Tibial nerve (tissue), 4 donors: ENCODE results near the gene SAMD14. TPM values are rescaled to one million over a fixed set of nuclear protein-coding genes. Genes with fewer than 3 reads are reported as not detected.

Source experiments
- DNase-seq, 2 donors: peaks; one replicate each; pipeline ENCODE4 v3.0.0-alpha.2; 2019; ENCODE audit warnings: low spot score in 2 of 2
- H3K27ac ChIP-seq, 4 donors: fragments of 200-600 bp; sonication (generic) in 3 of 4; one replicate each; pipeline ENCODE4 v1.5.1; 2017 to 2019; ENCODE audit warnings: mild to moderate bottlenecking in 1 of 4
- H3K27me3 ChIP-seq, 2 donors: fragments of 200-600 bp; sonication (generic) in 1 of 2; one replicate each; pipeline versions ENCODE4 v1.5.1 to v1.6.0; 2017 to 2019
- H3K36me3 ChIP-seq, 3 donors: fragments of 200-600 bp; sonication (generic); one replicate each; pipeline ENCODE4 v1.5.1; 2018 to 2019
- H3K4me1 ChIP-seq, 4 donors: fragments of 200-600 bp; sonication (generic) in 3 of 4; one replicate each; pipeline ENCODE4 v1.5.1; 2017 to 2019
- H3K4me3 ChIP-seq, 4 donors: fragments of 200-600 bp; sonication (generic) in 3 of 4; one replicate each; pipeline ENCODE4 v1.5.1; 2017 to 2019; ENCODE audit warnings: mild to moderate bottlenecking in 1 of 4, moderate library complexity in 1 of 4
- H3K9me3 ChIP-seq, 4 donors: fragments of 200-600 bp; sonication (generic) in 3 of 4; one replicate each; pipeline ENCODE4 v1.5.1; 2017 to 2019
- CTCF ChIP-seq, 5 experiments: fragments of 200-600 bp in 3 of 5; fragments of 450-650 bp in 2 of 5; sonication (generic) in 3 of 5; IDR thresholded peaks; one replicate each; pipeline ENCODE4 v1.5.1; 2016 to 2019; ENCODE audit warnings: antibody characterized with exemption in 5 of 5, mild to moderate bottlenecking in 3 of 5, moderate library complexity in 2 of 5
- EP300 ChIP-seq, 2 donors: sonication (generic); formaldehyde crosslinking; IDR thresholded peaks; one replicate each; pipeline ENCODE4 v1.6.1; 2017; ENCODE audit warnings: antibody characterized with exemption in 2 of 2, mild to moderate bottlenecking in 1 of 2
- POLR2A ChIP-seq, 2 donors: fragments of 450-650 bp; IDR thresholded peaks; one replicate each; pipeline ENCODE4 v1.6.1; 2017; ENCODE audit warnings: antibody characterized with exemption in 2 of 2, mild to moderate bottlenecking in 2 of 2, moderate library complexity in 2 of 2
- WGBS, 2 donors: methylation state at CpG; one replicate each; pipeline ENCODE4 v1.1.5; 2018; 5-methylcytosine and 5-hydroxymethylcytosine counted together
- total RNA-seq, 4 donors: library from RNA; depleted of rRNA; stranded (reverse); fragments of >200 nt; gene quantifications; one replicate each; pipeline ENCODE4 v1.1.0, GENCODE V29; 2016

Gene SAMD14
- total RNA-seq, 4 donors from 2014 or later, result 0.63 to 1.5 (median 1.1) TPM

GRCh38 chr17:50113624-50114320, 16.2 kb downstream of the SAMD14 start:
- DNase-seq, result no peak
- TF ChIP-seq EP300 (IDR thresholded peaks at IDR 0.05) (no peak), CTCF (IDR thresholded peaks at IDR 0.05) (no peak), POLR2A (IDR thresholded peaks at IDR 0.05) (no peak)
- Histone ChIP-seq H3K4me3 (no peak overlapping the region), H3K4me1 (peaks cover 0 to 42% (median 25%) of the 10 kb centered on the region in 4 donors), H3K9me3 (no peaks in the 10 kb centered on the region), H3K27ac (peak overlapping the region in 1 of 4 donors; percentile 94), H3K27me3 (peaks cover 0 to 34% of the 10 kb centered on the region in 2 donors), H3K36me3 (peaks cover 0 to 26% (median 0%) of the 10 kb centered on the region in 3 donors)
- 76 to 80% methylated on average over 6 to 7 of the region's 7 CpGs for WGBS, 2 donors

GRCh38 chr17:50112694-50113093, 17.3 kb downstream of the SAMD14 start:
- Histone ChIP-seq H3K4me1 (peaks cover 0 to 41% (median 25%) of the 10 kb centered on the region in 4 donors), H3K27me3 (peaks cover 0 to 23% of the 10 kb centered on the region in 2 donors), H3K4me3 (no peak overlapping the region), H3K27ac (peak overlapping the region; percentile 60 to 94 (median 83)), H3K9me3 (no peaks in the 10 kb centered on the region), H3K36me3 (peaks cover 0 to 36% (median 0%) of the 10 kb centered on the region in 3 donors)
- DNase-seq, result no peak
- 53 to 63% methylated on average over 14 to 17 of the region's 17 CpGs for WGBS, 2 donors
- TF ChIP-seq EP300 (IDR thresholded peaks at IDR 0.05) (no peak), POLR2A (IDR thresholded peaks at IDR 0.05) (no peak), CTCF (IDR thresholded peaks at IDR 0.05) (peak in 4 of 5 experiments; percentile 6 to 20 (median 12))

DNA sequence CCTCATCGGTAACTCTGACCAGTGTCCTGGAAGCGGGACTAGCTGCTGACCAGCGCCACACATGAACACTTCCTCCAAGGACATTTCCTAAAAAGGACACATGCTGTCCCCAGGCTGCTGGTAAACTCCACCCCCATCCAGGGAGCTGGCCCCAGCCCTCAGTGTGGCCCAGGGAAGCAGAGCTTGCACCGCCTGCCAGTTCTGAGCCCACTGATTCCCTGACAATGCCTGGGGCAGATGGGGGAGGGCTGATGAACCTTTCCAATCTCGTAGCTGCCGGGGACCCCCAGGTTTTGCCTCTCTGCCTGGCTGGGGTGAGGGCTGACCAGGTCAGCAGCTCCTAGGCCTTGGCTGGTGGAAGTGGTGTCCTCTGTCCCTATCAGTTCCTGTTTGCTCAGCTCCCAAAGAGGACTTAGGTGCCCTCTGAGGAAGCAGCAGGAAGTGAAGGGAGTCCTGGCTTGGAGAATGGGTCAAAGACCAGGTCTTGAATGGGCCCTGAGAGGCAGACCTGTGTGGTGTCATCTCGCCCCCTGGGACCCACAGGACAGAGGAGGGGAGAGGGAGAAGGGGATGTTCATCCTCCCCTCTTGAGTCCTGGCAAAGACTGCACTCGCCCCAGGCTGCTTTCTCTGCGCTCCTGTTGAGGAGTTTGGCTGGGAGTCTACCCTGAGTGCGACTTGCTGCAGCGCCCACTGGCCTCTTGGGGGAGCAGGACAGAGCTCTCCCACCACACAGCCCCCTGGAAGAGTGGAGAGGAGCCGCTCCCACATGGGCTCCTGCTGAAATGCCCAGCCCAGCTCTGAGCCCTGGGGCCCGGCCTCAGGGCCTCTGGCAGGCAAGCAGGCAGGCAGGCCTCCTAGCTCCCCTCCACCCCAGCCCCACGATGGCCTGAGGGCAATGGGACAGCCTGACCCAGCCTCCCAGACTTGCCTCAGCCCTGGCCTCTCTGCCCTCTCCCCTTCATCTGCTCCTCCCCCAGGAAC, 18.0 kb downstream of the SAMD14 start:
- peaks cover 0 to 16% of the 10 kb centered on the region in 2 donors for H3K27me3 ChIP-seq
- peaks cover 0 to 44% (median 0%) of the 10 kb centered on the region in 3 donors for H3K36me3 ChIP-seq
- H3K9me3 ChIP-seq, result no peaks in the 10 kb centered on the region
- H3K4me1 ChIP-seq, result peaks cover 0 to 34% (median 18%) of the 10 kb centered on the region in 4 donors
- H3K27ac ChIP-seq, result peak overlapping the region; percentile 60 to 94 (median 83)
- peak; percentile 17 to 74 for TF ChIP-seq EP300 (IDR thresholded peaks at IDR 0.05)
- TF ChIP-seq POLR2A (IDR thresholded peaks at IDR 0.05), result peak in 1 of 2 donors; percentile 28
- peak in 1 of 5 experiments; percentile 3 for TF ChIP-seq CTCF (IDR thresholded peaks at IDR 0.05)
- no peak overlapping the region for H3K4me3 ChIP-seq
- 44 to 57% methylated on average over 10 to 11 of the region's 14 CpGs for WGBS, 2 donors
- DNase-seq, result no peak

DNA sequence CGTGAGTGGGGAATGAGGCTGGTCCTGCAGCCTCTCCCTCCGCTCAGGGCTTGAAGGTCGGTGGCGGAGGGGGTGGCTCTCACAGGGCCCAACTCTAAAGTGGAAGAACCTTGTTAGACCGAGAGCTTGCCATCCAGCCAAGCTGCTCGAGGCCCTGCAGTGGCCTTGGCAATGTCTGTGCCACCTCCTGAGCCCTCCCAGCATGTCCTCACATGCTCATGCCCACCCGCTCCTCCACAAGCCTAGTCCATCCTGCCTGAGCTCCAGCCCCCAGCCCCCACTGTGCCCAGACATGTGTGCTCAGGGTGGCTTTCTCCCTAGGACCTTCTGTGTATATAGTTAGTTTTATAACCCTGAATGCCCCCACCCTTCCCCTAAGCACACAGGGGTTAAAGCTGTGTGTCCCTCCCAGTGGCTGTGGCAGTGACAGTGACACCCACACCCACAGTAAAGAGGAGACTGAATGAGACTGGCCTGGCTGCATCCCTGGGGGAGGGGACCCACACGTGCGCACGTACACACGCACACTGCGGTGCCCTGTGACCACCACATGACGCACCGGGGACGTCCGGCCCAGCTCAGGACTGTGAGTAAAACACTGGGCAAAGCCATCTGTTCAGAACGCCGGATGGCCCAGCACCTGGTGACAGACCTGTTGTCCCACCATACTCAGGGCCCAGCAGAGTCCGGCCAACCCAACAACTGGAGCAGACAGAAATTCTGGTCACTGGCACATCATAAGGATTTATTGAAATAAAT, 19.2 kb downstream of the SAMD14 start:
- TF ChIP-seq POLR2A (IDR thresholded peaks at IDR 0.05) (no peak), EP300 (IDR thresholded peaks at IDR 0.05) (peak in 1 of 2 donors; percentile 17)
- peaks cover 0 to 56% (median 0%) of the 10 kb centered on the region in 3 donors for H3K36me3 ChIP-seq
- peak overlapping the region; percentile 60 to 94 (median 83) for H3K27ac ChIP-seq
- peaks cover 0 to 5% of the 10 kb centered on the region in 2 donors for H3K27me3 ChIP-seq
- no peak overlapping the region for H3K4me3 ChIP-seq
- WGBS, 2 donors, result 74 to 82% methylated on average over 13 to 14 of the region's 19 CpGs
- H3K4me1 ChIP-seq, result peaks cover 0 to 32% (median 18%) of the 10 kb centered on the region in 4 donors
- H3K9me3 ChIP-seq, result no peaks in the 10 kb centered on the region
- no peak for DNase-seq

- DNase-seq, result no peak
- Histone ChIP-seq H3K27ac (peak overlapping the region in 2 of 4 donors; percentile 16 to 86), H3K4me1 (peaks cover 0 to 29% (median 18%) of the 10 kb centered on the region in 4 donors), H3K4me3 (no peak overlapping the region), H3K27me3 (no peaks in the 10 kb centered on the region), H3K9me3 (no peaks in the 10 kb centered on the region), H3K36me3 (peaks cover 0 to 64% (median 0%) of the 10 kb centered on the region in 3 donors)
- TF ChIP-seq CTCF (IDR thresholded peaks at IDR 0.05) (no peak), POLR2A (IDR thresholded peaks at IDR 0.05) (no peak), EP300 (IDR thresholded peaks at IDR 0.05) (no peak)
- WGBS, 2 donors, result 60 to 83% methylated on average over 1 to 19 of the region's 19 CpGs
Measured at GRCh38 chr17:50109785-50110184, 20.2 kb downstream of the SAMD14 start.
